ENCODE data around the gene FUZ. TPM values are rescaled to one million over a fixed set of nuclear protein-coding genes. Genes with fewer than 3 reads are reported as not detected.

Gene FUZ
- polyA plus RNA-seq, 1 of the 3 experiments (the other 2 are of a cell fraction): 29.9 TPM

DNA sequence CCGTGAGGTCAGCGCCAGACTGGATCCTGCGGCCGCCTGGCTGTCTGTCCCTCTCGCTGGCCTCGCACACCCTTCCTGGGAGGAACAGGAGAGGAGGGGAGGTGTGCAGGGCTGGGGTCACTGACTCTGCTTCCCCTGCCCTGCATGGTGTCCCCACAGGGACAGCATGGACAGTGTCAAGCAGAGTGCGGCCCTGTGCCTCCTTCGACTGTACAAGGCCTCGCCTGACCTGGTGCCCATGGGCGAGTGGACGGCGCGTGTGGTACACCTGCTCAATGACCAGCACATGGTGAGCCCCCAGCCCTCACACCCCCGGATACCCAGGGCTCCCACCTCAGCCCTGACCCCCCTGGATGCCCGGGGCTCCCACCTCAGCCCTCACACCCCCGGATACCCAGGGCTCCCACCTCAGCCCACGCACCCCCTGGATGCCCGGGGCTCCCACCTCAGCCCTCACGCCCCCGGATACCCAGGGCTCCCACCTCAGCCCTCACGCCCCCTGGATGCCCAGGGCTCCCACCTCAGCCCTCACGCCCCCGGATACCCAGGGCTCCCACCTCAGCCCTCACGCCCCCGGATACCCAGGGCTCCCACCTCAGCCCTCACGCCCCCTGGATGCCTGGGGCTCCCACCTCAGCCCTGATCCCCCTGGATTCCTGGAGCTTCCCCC lies 21.2 kb downstream of the FUZ start:
- H3F3A ChIP-seq (replicated peaks; ENCODE audit: insufficient read depth): no peaks in the 10 kb centered on the region
- 94% methylated on average over 10 of the region's 26 CpGs for WGBS (ENCODE audit: low lambda C conversion rate)
- ChIA-PET CTCF (no interaction called here), POLR2A (no interaction called here)
- H3K9me2 ChIP-seq: no peaks in the 10 kb centered on the region
- no peak overlapping the region for H3K4me3 ChIP-seq (ENCODE audit: low read depth in 2 of 2, low read length in 1 of 2)
- no peak overlapping the region for H2AFZ ChIP-seq (ENCODE audit: low read depth)
- no peaks in the 10 kb centered on the region for H4K20me1 ChIP-seq (ENCODE audit: insufficient read depth)
- H3K27ac ChIP-seq (ENCODE audit: low read depth in 2 of 2, low read length in 1 of 2): no peak overlapping the region
- no peaks in the 10 kb centered on the region for H3K4me1 ChIP-seq (ENCODE audit: control insufficient read depth in 1 of 2, insufficient read depth in 2 of 2, low read depth in 1 of 2, low read length in 1 of 2)
- no peak overlapping the region for H3K9ac ChIP-seq
- no peaks in the 10 kb centered on the region for H3K9me3 ChIP-seq
- peaks cover 10% of the 10 kb centered on the region; the same call in 1 of the 2 replicates for H3K79me2 ChIP-seq (ENCODE audit: insufficient read depth)
- no peaks in the 10 kb centered on the region for H3K27me3 ChIP-seq (ENCODE audit: insufficient read depth)
- TF ChIP-seq TCF12 (IDR thresholded peaks at IDR 0.05): no peak
- TF ChIP-seq SMC3 (IDR thresholded peaks at IDR 0.05; ENCODE audit: low read depth, low read length): no peak
- TF ChIP-seq JUND (IDR thresholded peaks at IDR 0.05): no peak
- TF ChIP-seq YY1 (IDR thresholded peaks at IDR 0.05; ENCODE audit: low read depth): no peak
- no peak for TF ChIP-seq TAF1 (IDR thresholded peaks at IDR 0.05; ENCODE audit: borderline replicate concordance, low read depth, low read length)
- TF ChIP-seq NRF1 (IDR thresholded peaks at IDR 0.05; ENCODE audit: low read depth, low read length): no peak
- TF ChIP-seq GATA2 (CRISPR knock-in tag; IDR thresholded peaks at IDR 0.05): no peak
- TF ChIP-seq MEF2A (IDR thresholded peaks at IDR 0.05; ENCODE audit: borderline replicate concordance, low read depth): no peak
- TF ChIP-seq RFX5 (IDR thresholded peaks at IDR 0.05; ENCODE audit: low read length): no peak
- no peak for TF ChIP-seq CHD2 (IDR thresholded peaks at IDR 0.05; ENCODE audit: low read length, partially characterized antibody)
- TF ChIP-seq, protein P1, sequence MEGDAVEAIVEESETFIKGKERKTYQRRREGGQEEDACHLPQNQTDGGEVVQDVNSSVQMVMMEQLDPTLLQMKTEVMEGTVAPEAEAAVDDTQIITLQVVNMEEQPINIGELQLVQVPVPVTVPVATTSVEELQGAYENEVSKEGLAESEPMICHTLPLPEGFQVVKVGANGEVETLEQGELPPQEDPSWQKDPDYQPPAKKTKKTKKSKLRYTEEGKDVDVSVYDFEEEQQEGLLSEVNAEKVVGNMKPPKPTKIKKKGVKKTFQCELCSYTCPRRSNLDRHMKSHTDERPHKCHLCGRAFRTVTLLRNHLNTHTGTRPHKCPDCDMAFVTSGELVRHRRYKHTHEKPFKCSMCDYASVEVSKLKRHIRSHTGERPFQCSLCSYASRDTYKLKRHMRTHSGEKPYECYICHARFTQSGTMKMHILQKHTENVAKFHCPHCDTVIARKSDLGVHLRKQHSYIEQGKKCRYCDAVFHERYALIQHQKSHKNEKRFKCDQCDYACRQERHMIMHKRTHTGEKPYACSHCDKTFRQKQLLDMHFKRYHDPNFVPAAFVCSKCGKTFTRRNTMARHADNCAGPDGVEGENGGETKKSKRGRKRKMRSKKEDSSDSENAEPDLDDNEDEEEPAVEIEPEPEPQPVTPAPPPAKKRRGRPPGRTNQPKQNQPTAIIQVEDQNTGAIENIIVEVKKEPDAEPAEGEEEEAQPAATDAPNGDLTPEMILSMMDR (IDR thresholded peaks at IDR 0.05): no peak
- TF ChIP-seq IRF3 (IDR thresholded peaks at IDR 0.05; ENCODE audit: low read depth, low read length): no peak
- TF ChIP-seq EZH2phosphoT487 (IDR thresholded peaks at IDR 0.05; ENCODE audit: borderline replicate concordance, low read depth): no peak
- no peak for TF ChIP-seq FOSL2 (IDR thresholded peaks at IDR 0.05; ENCODE audit: borderline replicate concordance, low read depth)
- DNase-seq: no peak
- no peak overlapping the region for H3K4me2 ChIP-seq
- H3K36me3 ChIP-seq (replicated peaks in 1 of 2; ENCODE audit: control insufficient read depth in 1 of 2, insufficient read depth in 2 of 2, low read length in 1 of 2): peaks cover 19 to 29% of the 10 kb centered on the region in 2 experiments

- Histone ChIP-seq H3K4me1 (ENCODE audit: control insufficient read depth in 1 of 2, insufficient read depth in 2 of 2, low read depth in 1 of 2, low read length in 1 of 2) (no peaks in the 10 kb centered on the region), H2AFZ (ENCODE audit: low read depth) (no peak overlapping the region), H3K27ac (ENCODE audit: low read depth in 2 of 2, low read length in 1 of 2) (no peak overlapping the region), H3K4me2 (no peak overlapping the region), H3K4me3 (ENCODE audit: low read depth in 2 of 2, low read length in 1 of 2) (no peak overlapping the region), H3K9me3 (no peaks in the 10 kb centered on the region), H4K20me1 (ENCODE audit: insufficient read depth) (no peaks in the 10 kb centered on the region), H3K9ac (no peak overlapping the region), H3K79me2 (ENCODE audit: insufficient read depth) (peaks cover 14% of the 10 kb centered on the region; the same call in 1 of the 2 replicates), H3K9me2 (no peaks in the 10 kb centered on the region), H3K36me3 (replicated peaks in 1 of 2; ENCODE audit: control insufficient read depth in 1 of 2, insufficient read depth in 2 of 2, low read length in 1 of 2) (peaks cover 9 to 19% of the 10 kb centered on the region in 2 experiments), H3F3A (replicated peaks; ENCODE audit: insufficient read depth) (no peaks in the 10 kb centered on the region), H3K27me3 (ENCODE audit: insufficient read depth) (no peaks in the 10 kb centered on the region)
- ChIA-PET POLR2A (no interaction called here), CTCF (no interaction called here)
- WGBS (ENCODE audit: low lambda C conversion rate): 96% methylated on average over 9 of the region's 9 CpGs
- no peak for DNase-seq
- TF ChIP-seq RFX5 (IDR thresholded peaks at IDR 0.05; ENCODE audit: low read length): no peak
- no peak for TF ChIP-seq RAD21 (IDR thresholded peaks at IDR 0.05; ENCODE audit: low read length)
- TF ChIP-seq, protein P2, sequence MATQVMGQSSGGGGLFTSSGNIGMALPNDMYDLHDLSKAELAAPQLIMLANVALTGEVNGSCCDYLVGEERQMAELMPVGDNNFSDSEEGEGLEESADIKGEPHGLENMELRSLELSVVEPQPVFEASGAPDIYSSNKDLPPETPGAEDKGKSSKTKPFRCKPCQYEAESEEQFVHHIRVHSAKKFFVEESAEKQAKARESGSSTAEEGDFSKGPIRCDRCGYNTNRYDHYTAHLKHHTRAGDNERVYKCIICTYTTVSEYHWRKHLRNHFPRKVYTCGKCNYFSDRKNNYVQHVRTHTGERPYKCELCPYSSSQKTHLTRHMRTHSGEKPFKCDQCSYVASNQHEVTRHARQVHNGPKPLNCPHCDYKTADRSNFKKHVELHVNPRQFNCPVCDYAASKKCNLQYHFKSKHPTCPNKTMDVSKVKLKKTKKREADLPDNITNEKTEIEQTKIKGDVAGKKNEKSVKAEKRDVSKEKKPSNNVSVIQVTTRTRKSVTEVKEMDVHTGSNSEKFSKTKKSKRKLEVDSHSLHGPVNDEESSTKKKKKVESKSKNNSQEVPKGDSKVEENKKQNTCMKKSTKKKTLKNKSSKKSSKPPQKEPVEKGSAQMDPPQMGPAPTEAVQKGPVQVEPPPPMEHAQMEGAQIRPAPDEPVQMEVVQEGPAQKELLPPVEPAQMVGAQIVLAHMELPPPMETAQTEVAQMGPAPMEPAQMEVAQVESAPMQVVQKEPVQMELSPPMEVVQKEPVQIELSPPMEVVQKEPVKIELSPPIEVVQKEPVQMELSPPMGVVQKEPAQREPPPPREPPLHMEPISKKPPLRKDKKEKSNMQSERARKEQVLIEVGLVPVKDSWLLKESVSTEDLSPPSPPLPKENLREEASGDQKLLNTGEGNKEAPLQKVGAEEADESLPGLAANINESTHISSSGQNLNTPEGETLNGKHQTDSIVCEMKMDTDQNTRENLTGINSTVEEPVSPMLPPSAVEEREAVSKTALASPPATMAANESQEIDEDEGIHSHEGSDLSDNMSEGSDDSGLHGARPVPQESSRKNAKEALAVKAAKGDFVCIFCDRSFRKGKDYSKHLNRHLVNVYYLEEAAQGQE (IDR thresholded peaks at IDR 0.05; ENCODE audit: low read depth, low read length): no peak
- no peak for TF ChIP-seq ELF1 (IDR thresholded peaks at IDR 0.05)
- TF ChIP-seq TAF1 (IDR thresholded peaks at IDR 0.05; ENCODE audit: borderline replicate concordance, low read depth, low read length): no peak
- TF ChIP-seq FOXM1 (IDR thresholded peaks at IDR 0.05; ENCODE audit: low read depth): no peak
- no peak for TF ChIP-seq NRF1 (IDR thresholded peaks at IDR 0.05; ENCODE audit: low read depth, low read length)
- TF ChIP-seq JUND (IDR thresholded peaks at IDR 0.05): no peak
- no peak for TF ChIP-seq CHD2 (IDR thresholded peaks at IDR 0.05; ENCODE audit: low read length, partially characterized antibody)
- TF ChIP-seq GATA2 (CRISPR knock-in tag; IDR thresholded peaks at IDR 0.05): no peak
- no peak for TF ChIP-seq TEAD4 (IDR thresholded peaks at IDR 0.05; ENCODE audit: borderline replicate concordance, insufficient read depth)
- no peak for TF ChIP-seq YY1 (IDR thresholded peaks at IDR 0.05; ENCODE audit: low read depth)
- no peak for TF ChIP-seq FOSL2 (IDR thresholded peaks at IDR 0.05; ENCODE audit: borderline replicate concordance, low read depth)
- no peak for TF ChIP-seq IRF3 (IDR thresholded peaks at IDR 0.05; ENCODE audit: low read depth, low read length)
Measured at GRCh38 chr19:49790866-49791265, 22.2 kb downstream of the FUZ start.

Data from SK-N-SH (cell line).